Mammary epithelial cell (primary cell): ENCODE data around the gene PHLPP1.

ENCODE experiments used
- CTCF ChIP-seq, 2 donors: IDR thresholded peaks in 1 of 2; conservative IDR thresholded peaks in 1 of 2; 2 replicates each; pipeline ENCODE4 v1.5.1; 2011 to 2012; ENCODE audit warnings: inconsistent platforms in 2 of 2, low read length in 2 of 2, mild to moderate bottlenecking in 2 of 2, control low read depth in 1 of 2, low read depth in 1 of 2; ENCODE audit not compliant: insufficient read depth in 1 of 2; ENCODE audit errors: extremely low read depth in 1 of 2
- EZH2 ChIP-seq: IDR thresholded peaks from 2 replicates; pipeline ENCODE4 v1.6.1; 2012; ENCODE audit warnings: low read length, inconsistent platforms, borderline replicate concordance

GRCh38 chr18:62885804-62886203 is 170.5 kb downstream of the PHLPP1 start:
- TF ChIP-seq CTCF (conservative IDR thresholded peaks at IDR 0.05 in 1 of 2, IDR thresholded peaks at IDR 0.05 in 1 of 2; ENCODE audit: extremely low read depth in 1 of 2, insufficient read depth in 1 of 2, low read depth in 1 of 2, low read length in 2 of 2) (no peak), EZH2 (no peak)
